SK-N-MC (cell line): ENCODE results near the gene CNNM1.

ENCODE experiments used
- EZH2 ChIP-seq: fragments of 200-600 bp; sonication (generic); IDR thresholded peaks from one replicate; pipeline ENCODE4 v1.6.1; 2017; ENCODE audit warnings: antibody characterized with exemption
- POLR2AphosphoS5 ChIP-seq: IDR thresholded peaks from 2 replicates; pipeline ENCODE4 v1.6.1; 2012; ENCODE audit warnings: mild to moderate bottlenecking, low read depth, low read length, borderline replicate concordance

DNA sequence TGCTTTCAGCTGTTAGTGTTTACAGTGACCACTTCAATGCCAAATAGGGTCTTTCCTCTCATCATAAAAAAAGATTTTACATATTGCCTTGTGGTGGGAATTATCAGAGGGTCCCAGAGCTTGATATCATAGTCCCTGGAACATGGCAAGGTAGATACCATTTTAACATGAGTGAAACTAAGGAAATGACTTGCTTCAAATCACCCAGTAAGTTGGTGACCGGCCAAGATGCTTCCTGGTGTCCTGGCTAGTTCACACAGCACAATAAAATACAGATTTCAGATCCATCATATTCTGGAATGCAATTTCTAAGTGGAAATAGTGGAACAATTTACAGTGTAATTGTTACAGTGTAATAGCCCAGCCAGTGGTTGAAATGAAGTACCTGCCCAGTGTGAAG lies 36.6 kb downstream of the CNNM1 start:
- TF ChIP-seq EZH2 (no peak), POLR2AphosphoS5 (no peak)
